Adrenal gland (tissue), 12 donors: ENCODE results near the gene P4HA2. TPM values are rescaled to one million over a fixed set of nuclear protein-coding genes. Genes with fewer than 3 reads are reported as not detected.

Source experiments
- DNase-seq, 7 donors: peaks; one replicate each; pipeline ENCODE4 v3.0.0-alpha.2; 2019 to 2020
- H3K27ac ChIP-seq, 5 donors: fragments of 200-600 bp; sonication (generic) in 4 of 5; 1 replicate in 3 of 5; 2 replicates in 2 of 5; pipeline versions ENCODE4 v1.5.1 to v1.8.0; 2016 to 2020; ENCODE audit warnings: mild to moderate bottlenecking in 1 of 5
- H3K27me3 ChIP-seq: fragments of 200-600 bp; 2 replicates; pipeline ENCODE4 v1.8.0; 2021
- H3K36me3 ChIP-seq, 2 donors: fragments of 200-600 bp; replicated peaks in 1 of 2; 1 replicate in 1 of 2; 2 replicates in 1 of 2; pipeline versions ENCODE4 v1.5.1 to v1.8.0; 2018 to 2022
- H3K4me1 ChIP-seq, 2 donors: fragments of 200-600 bp; replicated peaks in 1 of 2; 1 replicate in 1 of 2; 2 replicates in 1 of 2; pipeline versions ENCODE4 v1.5.1 to v1.8.0; 2018 to 2021
- H3K4me3 ChIP-seq, 4 donors: fragments of 200-600 bp; sonication (generic) in 3 of 4; one replicate each; pipeline ENCODE4 v1.5.1; 2016 to 2018
- H3K9me3 ChIP-seq, 3 donors: fragments of 200-600 bp; sonication (generic) in 1 of 3; replicated peaks in 1 of 3; 1 replicate in 2 of 3; 2 replicates in 1 of 3; pipeline versions ENCODE4 v1.5.1 to v1.8.0; 2016 to 2021
- CTCF ChIP-seq, 6 experiments: fragments of 450-650 bp in 4 of 6; fragments of 200-600 bp in 2 of 6; sonication (generic) in 1 of 6; IDR thresholded peaks; 1 replicate in 5 of 6; 2 replicates in 1 of 6; pipeline versions ENCODE4 v1.5.1 to v1.8.0; 2016 to 2021; ENCODE audit warnings: antibody characterized with exemption in 6 of 6, mild to moderate bottlenecking in 2 of 6, moderate library complexity in 1 of 6
- POLR2A ChIP-seq, 2 donors: fragments of 450-650 bp; IDR thresholded peaks; one replicate each; pipeline ENCODE4 v1.6.1; 2017; ENCODE audit warnings: antibody characterized with exemption in 2 of 2, mild to moderate bottlenecking in 2 of 2, moderate library complexity in 1 of 2
- WGBS, 4 donors: extraction: QIAGEN DNeasy Blood & Tissue Kit in 2 of 4; methylation state at CpG; one replicate each; pipeline versions ENCODE4 v1.1.5 to v1.1.7; 2013 to 2017; 5-methylcytosine and 5-hydroxymethylcytosine counted together
- intact Hi-C, 2 donors: fragments of 100-400 bp; cut with DNase I; formaldehyde crosslinking; loops; one replicate each; pipeline versions ENCODE4 v1.14.1 to v1.15.0; 2022 to 2023
- polyA plus RNA-seq, 3 donors: library from polyadenylated mRNA; stranded (reverse); fragments of 200-250 nt in 2 of 3; fragments of 350-450 nt in 1 of 3; fragmentation: Illumina TruSeq in 1 of 3; extraction: RNeasy Lipid Tissue Mini Kit (QIAGEN cat#74804) in 1 of 3; gene quantifications; one replicate each; pipeline ENCODE4 v1.2.3, GENCODE V29; 2013 to 2014
- total RNA-seq, 9 donors: library from RNA; depleted of rRNA in 4 of 9; stranded (reverse); fragments of >200 nt in 4 of 9; fragments of 120-200 nt in 1 of 9; fragmentation: NEBNext Ultra II Directional in 1 of 9; extraction: Animal tissue kit (Norgen Biotek cat#: 25700) in 1 of 9; gene quantifications; one replicate each; pipeline versions ENCODE4 v1.1.0 to v1.2.4, GENCODE V29; 2013 to 2023
- donor health status: healthy with polysubstance abuse.
- donor health status: Bipolar disorder and iron deficiency.
- donor health status: DM: yes; HTN: yes; CAD: no.
- donor health status: DM: no; HTN: no; CAD: no.
- donor health status: DM: no; HTN: no; CAD: no.
- donor health status: DM: yes; HTN: yes; CAD: no.

P4HA2 gene
- total and polyA plus RNA-seq, 12 donors, result 9.9 to 34.0 (median 15.5) TPM

GRCh38 chr5:132225165-132226032, 2.3 kb downstream of the P4HA2 start:
- H3K4me3 ChIP-seq, result no peak overlapping the region
- peak overlapping the region in 2 of 5 donors; percentile 44 to 53 for H3K27ac ChIP-seq
- WGBS, 4 donors, result 67 to 73% (median 72%) methylated on average over 11 to 13 of the region's 13 CpGs
- peaks cover 0 to 27% of the 10 kb centered on the region in 2 donors for H3K4me1 ChIP-seq
- DNase-seq, result peak; percentile 27 to 79 (median 47)
- intact Hi-C loops, result no loop called here
- H3K36me3 ChIP-seq, result no peaks in the 10 kb centered on the region
- H3K27me3 ChIP-seq, result no peaks in the 10 kb centered on the region
- no peaks in the 10 kb centered on the region for H3K9me3 ChIP-seq
- TF ChIP-seq CTCF (IDR thresholded peaks at IDR 0.05), result no peak
- no peak for TF ChIP-seq POLR2A (IDR thresholded peaks at IDR 0.05)

DNA sequence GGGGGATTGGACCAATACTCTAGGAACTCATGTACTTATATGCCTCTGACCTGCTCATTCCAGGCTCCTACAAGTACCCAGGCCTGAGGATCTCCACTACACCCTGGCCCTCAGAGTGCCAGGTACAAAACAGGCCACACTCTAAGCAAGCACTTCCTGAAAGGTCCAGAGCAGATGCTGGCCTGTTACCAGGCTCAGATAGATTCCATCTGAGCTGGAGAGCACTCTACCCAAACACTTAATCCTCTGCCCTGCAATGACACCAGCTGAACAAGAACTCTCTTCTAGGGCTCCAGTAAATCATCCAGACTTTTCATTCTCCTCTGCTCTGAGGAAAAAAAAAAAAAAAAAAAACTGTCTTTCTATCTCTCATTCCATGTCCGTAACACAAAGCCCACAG, 2.9 kb downstream of the P4HA2 start:
- TF ChIP-seq CTCF (IDR thresholded peaks at IDR 0.05) (no peak), POLR2A (IDR thresholded peaks at IDR 0.05) (no peak)
- intact Hi-C loops, result no loop called here
- Histone ChIP-seq H3K27ac (peak overlapping the region in 1 of 5 donors; percentile 38), H3K9me3 (no peaks in the 10 kb centered on the region), H3K27me3 (no peaks in the 10 kb centered on the region), H3K36me3 (no peaks in the 10 kb centered on the region), H3K4me1 (peaks cover 0 to 27% of the 10 kb centered on the region in 2 donors), H3K4me3 (no peak overlapping the region)
- 64 to 92% (median 74%) methylated on average over 1 of the region's 1 CpG for WGBS, 4 donors
- peak in 2 of 7 donors; percentile 6 to 52 for DNase-seq

GRCh38 chr5:132223861-132224260, 3.8 kb downstream of the P4HA2 start:
- no peak overlapping the region for H3K27ac ChIP-seq
- intact Hi-C loops, result no loop called here
- H3K36me3 ChIP-seq, result no peaks in the 10 kb centered on the region
- TF ChIP-seq CTCF (IDR thresholded peaks at IDR 0.05) (no peak), POLR2A (IDR thresholded peaks at IDR 0.05) (no peak)
- no peak overlapping the region for H3K4me3 ChIP-seq
- H3K4me1 ChIP-seq, result peaks cover 0 to 27% of the 10 kb centered on the region in 2 donors
- 87 to 98% (median 94%) methylated on average over 2 of the region's 2 CpGs for WGBS, 4 donors
- no peaks in the 10 kb centered on the region for H3K27me3 ChIP-seq
- DNase-seq, result peak in 2 of 7 donors; percentile 2 to 45
- H3K9me3 ChIP-seq, result no peaks in the 10 kb centered on the region

GRCh38 chr5:132222649-132223038, 5.0 kb downstream of the P4HA2 start:
- TF ChIP-seq CTCF (IDR thresholded peaks at IDR 0.05) (no peak), POLR2A (IDR thresholded peaks at IDR 0.05) (no peak)
- H3K27me3 ChIP-seq, result no peaks in the 10 kb centered on the region
- WGBS, 4 donors, result 89 to 99% (median 95%) methylated on average over 3 of the region's 3 CpGs
- DNase-seq, result no peak
- H3K27ac ChIP-seq, result no peak overlapping the region
- H3K9me3 ChIP-seq, result no peaks in the 10 kb centered on the region
- intact Hi-C loops, result no loop called here
- no peak overlapping the region for H3K4me3 ChIP-seq
- peaks cover 0 to 27% of the 10 kb centered on the region in 2 donors for H3K4me1 ChIP-seq
- H3K36me3 ChIP-seq, result peaks cover 0 to under 1% of the 10 kb centered on the region in 2 donors
